Upper lobe of left lung (tissue), 6 donors: ENCODE data around the gene FOXN3. TPM values are rescaled to one million over a fixed set of nuclear protein-coding genes. Genes with fewer than 3 reads are reported as not detected.
A peak's percentile ranks its signal among the peaks of the same experiment; 100 is the strongest.

Experiments used
- ATAC-seq, 2 donors: fragments of 200-7000 bp; cut with Tn5 transposase; one replicate each; pipeline ENCODE4 v1.9.1; 2022; ENCODE audit warnings: mild to moderate bottlenecking in 2 of 2, moderate library complexity in 2 of 2; ENCODE audit not compliant: low FRiP score in 2 of 2
- DNase-seq, 2 donors: peaks; one replicate each; pipeline ENCODE4 v3.0.0-alpha.2; 2019 to 2020
- H3K27ac ChIP-seq, 4 donors: fragments of 200-600 bp; sonication (generic); one replicate each; pipeline ENCODE4 v1.5.1; 2016 to 2019
- H3K27me3 ChIP-seq, 4 donors: fragments of 200-600 bp; sonication (generic); one replicate each; pipeline ENCODE4 v1.5.1; 2017 to 2019
- H3K36me3 ChIP-seq, 4 donors: fragments of 200-600 bp; sonication (generic); one replicate each; pipeline ENCODE4 v1.5.1; 2016 to 2019
- H3K4me1 ChIP-seq, 4 donors: fragments of 200-600 bp; sonication (generic); one replicate each; pipeline ENCODE4 v1.5.1; 2018 to 2019
- H3K4me3 ChIP-seq, 4 donors: fragments of 200-600 bp; sonication (generic); one replicate each; pipeline ENCODE4 v1.5.1; 2017 to 2019; ENCODE audit warnings: mild to moderate bottlenecking in 2 of 4, moderate library complexity in 1 of 4
- H3K9me3 ChIP-seq, 4 donors: fragments of 200-600 bp; sonication (generic); one replicate each; pipeline ENCODE4 v1.5.1; 2018 to 2019
- CTCF ChIP-seq, 6 experiments: fragments of 450-650 bp in 4 of 6; fragments of 200-600 bp in 2 of 6; sonication (generic) in 2 of 6; IDR thresholded peaks; one replicate each; pipeline ENCODE4 v1.5.1; 2016 to 2019; ENCODE audit warnings: antibody characterized with exemption in 6 of 6
- EP300 ChIP-seq, 4 donors: sonication (generic); formaldehyde crosslinking; IDR thresholded peaks; one replicate each; pipeline ENCODE4 v1.5.1; 2017; ENCODE audit warnings: antibody characterized with exemption in 4 of 4, control low read depth in 2 of 4
- POLR2A ChIP-seq, 4 donors: fragments of 450-650 bp; IDR thresholded peaks; one replicate each; pipeline ENCODE4 v1.5.1; 2016 to 2017; ENCODE audit warnings: antibody characterized with exemption in 4 of 4, mild to moderate bottlenecking in 2 of 4
- POLR2AphosphoS5 ChIP-seq, 2 donors: sonication (generic); formaldehyde crosslinking; IDR thresholded peaks; one replicate each; pipeline ENCODE4 v1.5.1; 2017; ENCODE audit warnings: antibody characterized with exemption in 2 of 2
- WGBS, 2 donors: methylation state at CpG; one replicate each; pipeline ENCODE4 v1.1.5; 2017 to 2018; 5-methylcytosine and 5-hydroxymethylcytosine counted together
- total RNA-seq, 6 donors: library from RNA; depleted of rRNA in 4 of 6; stranded (reverse); fragments of >200 nt in 4 of 6; gene quantifications; one replicate each; pipeline versions ENCODE4 v1.1.0 to v1.2.1, GENCODE V29; 2016 to 2021
- donor health status: DM: no; HTN: no; CAD: no; lungs with moderate emphysema.
- donor health status: DM: no; HTN: yes; CAD: no; lungs with severe emphysema.

Gene FOXN3
- total RNA-seq, 6 donors from 2014 or later: 63.4 to 115 (median 77.2) TPM

GRCh38 chr14:89140326-89140725 is 276.7 kb downstream of the FOXN3 start:
- no peak for ATAC-seq
- 49 to 53% methylated on average over 5 of the region's 5 CpGs for WGBS, 2 donors
- no peak for DNase-seq
- no peak for TF ChIP-seq POLR2A (IDR thresholded peaks at IDR 0.05)
- TF ChIP-seq POLR2AphosphoS5 (IDR thresholded peaks at IDR 0.05): no peak
- no peak for TF ChIP-seq CTCF (IDR thresholded peaks at IDR 0.05)
- TF ChIP-seq EP300 (IDR thresholded peaks at IDR 0.05): no peak
- H3K4me3 ChIP-seq: no peak overlapping the region
- no peaks in the 10 kb centered on the region for H3K36me3 ChIP-seq
- peaks cover 0 to 8% (median 4%) of the 10 kb centered on the region in 4 donors for H3K4me1 ChIP-seq
- H3K9me3 ChIP-seq: peaks cover 0 to 10% (median 1%) of the 10 kb centered on the region in 4 donors
- no peaks in the 10 kb centered on the region for H3K27me3 ChIP-seq
- no peak overlapping the region for H3K27ac ChIP-seq

- TF ChIP-seq EP300 (IDR thresholded peaks at IDR 0.05): no peak
- TF ChIP-seq CTCF (IDR thresholded peaks at IDR 0.05): no peak
- TF ChIP-seq POLR2AphosphoS5 (IDR thresholded peaks at IDR 0.05): no peak
- no peak for TF ChIP-seq POLR2A (IDR thresholded peaks at IDR 0.05)
- ATAC-seq (no peak), DNase-seq (peak in 1 of 2 donors; percentile 36)
- Histone ChIP-seq H3K27ac (no peak overlapping the region), H3K4me1 (peaks cover 0 to 8% (median 4%) of the 10 kb centered on the region in 4 donors), H3K9me3 (peaks cover 0 to 10% (median 1%) of the 10 kb centered on the region in 4 donors), H3K36me3 (no peaks in the 10 kb centered on the region), H3K27me3 (no peaks in the 10 kb centered on the region), H3K4me3 (no peak overlapping the region)
- 64 to 66% methylated on average over 11 to 14 of the region's 14 CpGs for WGBS, 2 donors
Observed at GRCh38 chr14:89139404-89140247, 277.4 kb downstream of the FOXN3 start.

- WGBS, 2 donors: 86 to 100% methylated on average over 4 to 7 of the region's 7 CpGs
- ATAC-seq: no peak
Observed at GRCh38 chr14:89138846-89139245, 278.2 kb downstream of the FOXN3 start.

GRCh38 chr14:89137526-89138163 is 279.4 kb downstream of the FOXN3 start:
- ATAC-seq (peak; percentile 84 to 90), DNase-seq (peak; percentile 81 to 90)
- Histone ChIP-seq H3K4me3 (no peak overlapping the region), H3K9me3 (peaks cover 0 to 10% (median 1%) of the 10 kb centered on the region in 4 donors), H3K27me3 (no peaks in the 10 kb centered on the region), H3K27ac (no peak overlapping the region), H3K36me3 (no peaks in the 10 kb centered on the region), H3K4me1 (peaks cover 0 to 8% (median 4%) of the 10 kb centered on the region in 4 donors)
- no peak for TF ChIP-seq POLR2A (IDR thresholded peaks at IDR 0.05)
- TF ChIP-seq CTCF (IDR thresholded peaks at IDR 0.05): no peak
- no peak for TF ChIP-seq POLR2AphosphoS5 (IDR thresholded peaks at IDR 0.05)
- WGBS, 2 donors: 36 to 63% methylated on average over 5 to 6 of the region's 7 CpGs

More at GRCh38 chr14:89138846-89139245, 278.2 kb downstream of the FOXN3 start:
- no peak for TF ChIP-seq POLR2A (IDR thresholded peaks at IDR 0.05)
- no peak for TF ChIP-seq CTCF (IDR thresholded peaks at IDR 0.05)
- TF ChIP-seq POLR2AphosphoS5 (IDR thresholded peaks at IDR 0.05): no peak
- TF ChIP-seq EP300 (IDR thresholded peaks at IDR 0.05): no peak
- Histone ChIP-seq H3K4me1 (peaks cover 0 to 8% (median 4%) of the 10 kb centered on the region in 4 donors), H3K36me3 (no peaks in the 10 kb centered on the region), H3K9me3 (peaks cover 0 to 10% (median 1%) of the 10 kb centered on the region in 4 donors), H3K4me3 (no peak overlapping the region), H3K27ac (no peak overlapping the region), H3K27me3 (no peaks in the 10 kb centered on the region)
- DNase-seq: peak in 1 of 2 donors; percentile 25
